T-helper 2 cell treated with Interferon-gamma antibody and Interleukin-4, amounts not matched to agents 100 ng/mL and 5 ng/mL, for 36 hours (primary cell): Measurements from ENCODE around the gene XYLT1. TPM values are rescaled to one million over a fixed set of nuclear protein-coding genes. Genes with fewer than 3 reads are reported as not detected.

ENCODE experiments used
- intact Hi-C: fragments of 100-400 bp; cut with micrococcal nuclease; formaldehyde crosslinking; loops from one replicate; pipeline ENCODE4 v1.15.1; 2023
- total RNA-seq: library from RNA; stranded (reverse); gene quantifications from 2 replicates; pipeline ENCODE4 v1.2.3, GENCODE V29; 2022

Gene XYLT1
- total RNA-seq, 1 donor from 2014 or later = 47.7 TPM

- intact Hi-C loops = loop anchor here (5.0 kb wide), 2 partner anchors 72 to 97 kb away; no protein-coding TSS in a partner anchor
These were observed 200.1 kb downstream of the XYLT1 start for GRCh38 chr16:17270683-17271109.

GRCh38 chr16:17270111-17270510 lies 200.6 kb downstream of the XYLT1 start:
- intact Hi-C loops = loop anchor here (5.0 kb wide), 2 partner anchors 72 to 97 kb away; no protein-coding TSS in a partner anchor

- intact Hi-C loops = no loop called here
These were observed 201.3 kb downstream of the XYLT1 start for GRCh38 chr16:17269439-17269838.

- intact Hi-C loops = no loop called here
These were observed 204.0 kb downstream of the XYLT1 start for GRCh38 chr16:17266608-17267313.

- intact Hi-C loops = no loop called here
These were observed 205.6 kb downstream of the XYLT1 start for GRCh38 chr16:17265154-17265553.

GRCh38 chr16:17261197-17261858 lies 209.4 kb downstream of the XYLT1 start:
- intact Hi-C loops = no loop called here

- intact Hi-C loops = no loop called here
These were observed 210.4 kb downstream of the XYLT1 start for GRCh38 chr16:17260276-17260849.

GRCh38 chr16:17259751-17260270 lies 210.9 kb downstream of the XYLT1 start:
- intact Hi-C loops = no loop called here

- intact Hi-C loops = no loop called here
These were observed 211.7 kb downstream of the XYLT1 start for GRCh38 chr16:17258848-17259713.

GRCh38 chr16:17258077-17258599 lies 212.6 kb downstream of the XYLT1 start:
- intact Hi-C loops = no loop called here

GRCh38 chr16:17257426-17258023 lies 213.2 kb downstream of the XYLT1 start:
- intact Hi-C loops = no loop called here

- intact Hi-C loops = no loop called here
These were observed 218.1 kb downstream of the XYLT1 start for GRCh38 chr16:17252701-17253100.

GRCh38 chr16:17252064-17252463 lies 218.7 kb downstream of the XYLT1 start:
- intact Hi-C loops = no loop called here

- intact Hi-C loops = no loop called here
These were observed 219.3 kb downstream of the XYLT1 start for GRCh38 chr16:17251496-17251895.

- intact Hi-C loops = no loop called here
These were observed 223.6 kb downstream of the XYLT1 start for GRCh38 chr16:17246974-17247732.

- intact Hi-C loops = no loop called here
These were observed 224.4 kb downstream of the XYLT1 start for GRCh38 chr16:17246268-17246885.

GRCh38 chr16:17245776-17246175 lies 225.0 kb downstream of the XYLT1 start:
- intact Hi-C loops = no loop called here

GRCh38 chr16:17244872-17245551 lies 225.7 kb downstream of the XYLT1 start:
- intact Hi-C loops = no loop called here
